PC-3 (cell line): Measurements from ENCODE around the gene TADA2B. TPM values are rescaled to one million over a fixed set of nuclear protein-coding genes. Genes with fewer than 3 reads are reported as not detected.

Experiments used
- ATAC-seq: fragments of 200-7000 bp; cut with Tn5 transposase; 2 replicates; pipeline ENCODE4 v1.9.1; 2020; ENCODE audit warnings: mild to moderate bottlenecking, moderate library complexity
- Bru-seq: library from RNA; stranded (reverse); fragments of 400-500 nt; gene quantifications from one replicate; lab custom pipeline; 2021; lab: Mats Ljungman, UMichigan
- BruChase-seq, 2 experiments: library from RNA; stranded (reverse); fragments of 400-500 nt; gene quantifications; one replicate each; lab custom pipeline; 2021; lab: Mats Ljungman, UMichigan
- BruUV-seq: library from RNA; stranded (reverse); fragments of 400-500 nt; replicated peaks from 2 replicates; lab custom pipeline; 2021; lab: Mats Ljungman, UMichigan
- CTCF ChIA-PET: fragments of 300-600 bp; sonication (Branson Sonifier 250); formaldehyde crosslinking; loops from one replicate; lab custom pipeline; 2022; ENCODE audit warnings: antibody characterized with exemption; lab: Charles Lee
- POLR2A ChIA-PET: fragments of 300-600 bp; sonication (Branson Sonifier 250); formaldehyde crosslinking; loops from one replicate; lab custom pipeline; 2022; ENCODE audit warnings: antibody characterized with exemption; ENCODE audit not compliant: unreplicated experiment; lab: Charles Lee
- DNase-seq: peaks from one replicate; pipeline ENCODE4 v3.0.0-alpha.2; 2015
- H2AFZ ChIP-seq: fragments of 300-600 bp; sonication (generic); 2 replicates; pipeline ENCODE4 v1.6.0; 2016; ENCODE audit warnings: antibody characterized with exemption, low read length
- H3F3A ChIP-seq: fragments of 300-600 bp; sonication (generic); one replicate; pipeline ENCODE4 v1.6.0; 2017; ENCODE audit warnings: antibody characterized with exemption, low read length, control low read depth, mild to moderate bottlenecking; ENCODE audit not compliant: unreplicated experiment
- H3K27ac ChIP-seq: fragments of 300-600 bp; sonication (generic); 2 replicates; pipeline ENCODE4 v1.5.1; 2016; ENCODE audit warnings: mild to moderate bottlenecking, low read length
- H3K27me3 ChIP-seq: fragments of 300-600 bp; sonication (generic); 2 replicates; pipeline ENCODE4 v1.6.1; 2016; ENCODE audit warnings: low read length, mixed read lengths
- H3K36me3 ChIP-seq: fragments of 300-600 bp; sonication (generic); 2 replicates; pipeline ENCODE4 v1.6.1; 2016; ENCODE audit warnings: low read depth, mixed run types, low read length, mixed read lengths
- H3K4me1 ChIP-seq: fragments of 300-600 bp; sonication (generic); 2 replicates; pipeline ENCODE4 v1.5.1; 2016; ENCODE audit warnings: low read length; ENCODE audit not compliant: insufficient read depth
- H3K4me2 ChIP-seq: fragments of 300-600 bp; sonication (generic); 2 replicates; pipeline ENCODE4 v1.6.0; 2016; ENCODE audit warnings: low read length
- H3K4me3 ChIP-seq: fragments of 300-600 bp; sonication (generic); 2 replicates; pipeline ENCODE4 v1.5.1; 2016; ENCODE audit warnings: mild to moderate bottlenecking, low read length, mixed read lengths
- H3K79me2 ChIP-seq: fragments of 300-600 bp; sonication (generic); 2 replicates; pipeline ENCODE4 v1.6.1; 2017; ENCODE audit warnings: low read length, mixed read lengths
- H3K9ac ChIP-seq: fragments of 300-600 bp; sonication (generic); 2 replicates; pipeline ENCODE4 v1.6.0; 2016; ENCODE audit warnings: mild to moderate bottlenecking, low read length
- H3K9me2 ChIP-seq: fragments of 300-600 bp; sonication (generic); replicated peaks from 2 replicates; pipeline ENCODE4 v1.6.1; 2016; ENCODE audit warnings: mixed run types, low read length, mixed read lengths
- H3K9me3 ChIP-seq: fragments of 300-600 bp; sonication (generic); 2 replicates; pipeline ENCODE4 v1.6.1; 2016; ENCODE audit warnings: low read length, mixed read lengths
- H4K20me1 ChIP-seq: fragments of 300-600 bp; sonication (generic); 2 replicates; pipeline ENCODE4 v1.6.1; 2016; ENCODE audit warnings: low read length, mixed read lengths
- CTCF ChIP-seq: fragments of 300-600 bp; sonication (generic); conservative IDR thresholded peaks from 2 replicates; pipeline ENCODE4 v1.5.1; 2017; ENCODE audit warnings: antibody characterized with exemption, low read depth, mild to moderate bottlenecking, low read length
- EZH2 ChIP-seq: fragments of 300-600 bp; sonication (generic); IDR thresholded peaks from one replicate; pipeline ENCODE4 v1.6.1; 2017; ENCODE audit warnings: antibody characterized with exemption, mild to moderate bottlenecking, low read length; ENCODE audit not compliant: unreplicated experiment
- EZH2phosphoT487 ChIP-seq: fragments of 300-600 bp; sonication (generic); IDR thresholded peaks from 2 replicates; pipeline ENCODE4 v1.6.1; 2018; ENCODE audit warnings: mild to moderate bottlenecking, antibody characterized with exemption, low read length, borderline replicate concordance
- intact Hi-C: fragments of 100-400 bp; cut with micrococcal nuclease; formaldehyde crosslinking; loops from 2 replicates; pipeline ENCODE4 v1.9.0; 2023
- long read RNA-seq: library from polyadenylated mRNA; unstranded; transcript quantifications from one replicate; pipeline ENCODE4 v2.0.0, GENCODE V29; 2021; ENCODE audit not compliant: unreplicated experiment
- total RNA-seq: library from RNA; depleted of rRNA; stranded (reverse); fragments of >200 nt; gene quantifications from 2 replicates; pipeline ENCODE4 v1.2.3, GENCODE V29; 2014; rRNA removed

The TADA2B gene
- total RNA-seq (14.7 and 16.5 TPM in 2 replicates), Bru-seq, nascent RNA (percentile 67 among the genes with signal in this experiment), BruChase-seq, experiment 1, labeled RNA remaining after a 6-hour chase (percentile 91 among the genes with signal in this experiment), BruChase-seq, experiment 2, labeled RNA remaining after a 2-hour chase (percentile 86 among the genes with signal in this experiment)
- long read RNA-seq, full-length matches to known transcripts = 122 of 126 reads
- long read RNA-seq, partial matches to known transcripts = 0 of 126 reads
- long read RNA-seq, other reads (novel, unspliced or antisense) = 4 of 126 reads

GRCh38 chr4:7043284-7044136 lies at the start of gene TADA2B:
Gene TADA2B (plus strand): TSS chr4:7043372. CDS start chr4:7043580, 208 bp downstream.
- peaks cover 6% of the 10 kb centered on the region; the same call in 1 of the 2 replicates for H4K20me1 ChIP-seq
- intact Hi-C loops = loop anchor here (2.0 kb wide), 1 partner anchor 51 kb away; no protein-coding TSS in a partner anchor
- no peaks in the 10 kb centered on the region for H3K9me2 ChIP-seq
- H3F3A ChIP-seq = no peaks in the 10 kb centered on the region
- H3K9ac ChIP-seq = peak within 1 kb of the TSS; percentile 90
- H3K9me3 ChIP-seq = no peaks in the 10 kb centered on the region
- H2AFZ ChIP-seq = peak within 1 kb of the TSS; percentile 90
- peak within 1 kb of the TSS; percentile 97 for H3K4me2 ChIP-seq
- no peaks in the 10 kb centered on the region for H3K27me3 ChIP-seq
- ATAC-seq = peak; percentile 3; the same call in 1 of the 2 replicates
- CTCF ChIA-PET = interaction anchor here (0.9 to 1.2 kb wide), 3 partner anchors 22 to 28 kb away, joined by 3 to 7 read pairs (median 3); partner anchors contain the start of gene GRPEL1
- H3K4me3 ChIP-seq = peak within 1 kb of the TSS; percentile 98
- no peaks in the 10 kb centered on the region for H3K36me3 ChIP-seq
- DNase-seq = no peak
- H3K4me1 ChIP-seq = peaks cover 33% of the 10 kb centered on the region
- TF ChIP-seq EZH2phosphoT487 (no peak), EZH2 (no peak), CTCF (no peak)
- no TSS peak for BruUV-seq
- peaks cover 51% of the 10 kb centered on the region for H3K79me2 ChIP-seq
- peak within 1 kb of the TSS; percentile 18; the same call in 1 of the 2 replicates for H3K27ac ChIP-seq
- POLR2A ChIA-PET = interaction anchor here (0.7 to 1.0 kb wide), 2 partner anchors 9 to 403 kb away, joined by 3 to 5 read pairs; partner anchors contain the start of gene MRFAP1

GRCh38 chr4:6996481-6996880 lies 46.7 kb upstream of the TADA2B start:
- ChIA-PET CTCF (no interaction called here), POLR2A (no interaction called here)
- H3K9me2 ChIP-seq = no peaks in the 10 kb centered on the region
- H2AFZ ChIP-seq = no peak overlapping the region
- no peak overlapping the region for H3K27ac ChIP-seq
- no peak for DNase-seq
- TF ChIP-seq CTCF (no peak), EZH2 (no peak), EZH2phosphoT487 (no peak)
- no peaks in the 10 kb centered on the region for H3K27me3 ChIP-seq
- no peaks in the 10 kb centered on the region for H3K9me3 ChIP-seq
- H3K4me2 ChIP-seq = no peak overlapping the region
- no peak overlapping the region for H3K9ac ChIP-seq
- no peak for ATAC-seq
- H3K36me3 ChIP-seq = peaks cover 31% of the 10 kb centered on the region
- H4K20me1 ChIP-seq = no peaks in the 10 kb centered on the region
- no TSS peak for BruUV-seq
- intact Hi-C loops = no loop called here
- peaks cover 29% of the 10 kb centered on the region for H3K79me2 ChIP-seq
- no peak overlapping the region for H3K4me3 ChIP-seq
- H3K4me1 ChIP-seq = peaks cover 40% of the 10 kb centered on the region
- H3F3A ChIP-seq = no peaks in the 10 kb centered on the region
